GM23338 (cell line): ENCODE results near the gene HSH2D. TPM values are rescaled to one million over a fixed set of nuclear protein-coding genes. Genes with fewer than 3 reads are reported as not detected.

ENCODE experiments used
- ATAC-seq: fragments of 200-7000 bp; cut with Tn5 transposase; 3 replicates; pipeline ENCODE4 v1.9.1; 2020
- DNase-seq: peaks from one replicate; pipeline ENCODE4 v3.0.0-alpha.2; 2015; ENCODE audit warnings: low spot score
- H2AFZ ChIP-seq: fragments of 200-600 bp; sonication (generic); 2 replicates; pipeline ENCODE4 v1.8.0; 2016; ENCODE audit warnings: antibody characterized with exemption, mild to moderate bottlenecking, moderate library complexity
- H3F3A ChIP-seq: fragments of 200-600 bp; sonication (generic); replicated peaks from 2 replicates; pipeline ENCODE4 v1.8.0; 2017; ENCODE audit warnings: antibody characterized with exemption, mixed run types, low read depth
- H3K27ac ChIP-seq: fragments of 200-600 bp; sonication (generic); 2 replicates; pipeline ENCODE4 v1.6.1; 2016; ENCODE audit warnings: low read depth
- H3K27me3 ChIP-seq: fragments of 200-600 bp; sonication (generic); 2 replicates; pipeline ENCODE4 v1.8.0; 2016; ENCODE audit warnings: mild to moderate bottlenecking, mixed run types, moderate library complexity; ENCODE audit not compliant: insufficient read depth
- H3K36me3 ChIP-seq: fragments of 200-600 bp; sonication (generic); 2 replicates; pipeline ENCODE4 v1.8.0; 2016; ENCODE audit warnings: mild to moderate bottlenecking; ENCODE audit not compliant: insufficient read depth
- H3K4me1 ChIP-seq: fragments of 200-600 bp; sonication (generic); 2 replicates; pipeline ENCODE4 v1.8.0; 2016; ENCODE audit warnings: mild to moderate bottlenecking, moderate library complexity; ENCODE audit not compliant: insufficient read depth
- H3K4me2 ChIP-seq: fragments of 200-600 bp; sonication (generic); 2 replicates; pipeline ENCODE4 v1.7.1; 2017; ENCODE audit warnings: mixed run types
- H3K4me3 ChIP-seq: fragments of 200-600 bp; sonication (generic); 2 replicates; pipeline ENCODE4 v1.6.1; 2016; ENCODE audit warnings: mixed run types
- H3K79me2 ChIP-seq: fragments of 200-600 bp; sonication (generic); replicated peaks from 2 replicates; pipeline ENCODE4 v1.8.0; 2017; ENCODE audit warnings: mild to moderate bottlenecking; ENCODE audit not compliant: insufficient read depth
- H3K9me2 ChIP-seq: fragments of 200-600 bp; sonication (generic); 2 replicates; pipeline ENCODE4 v1.8.0; 2017; ENCODE audit not compliant: insufficient read depth
- H4K20me1 ChIP-seq: fragments of 200-600 bp; sonication (generic); replicated peaks from 2 replicates; pipeline ENCODE4 v1.8.0; 2017; ENCODE audit warnings: mild to moderate bottlenecking; ENCODE audit not compliant: insufficient read depth
- H3K27ac Mint-ChIP-seq: 2 replicates; pipeline ENCODE4 v1.8.0; 2020; ENCODE audit warnings: inconsistent platforms, mild to moderate bottlenecking, moderate library complexity, mixed read lengths
- H3K27me3 Mint-ChIP-seq: 3 replicates; pipeline ENCODE4 v1.8.0; 2022; ENCODE audit warnings: low read depth, mild to moderate bottlenecking, moderate library complexity, mixed read lengths, inconsistent platforms; ENCODE audit not compliant: insufficient read depth, poor library complexity
- H3K36me3 Mint-ChIP-seq: 3 replicates; pipeline ENCODE4 v1.8.0; 2021; ENCODE audit warnings: low read depth, mild to moderate bottlenecking, inconsistent platforms, moderate library complexity, mixed read lengths
- H3K4me1 Mint-ChIP-seq: 3 replicates; pipeline ENCODE4 v1.8.0; 2020; ENCODE audit warnings: mild to moderate bottlenecking, inconsistent platforms, mixed read lengths
- H3K4me3 Mint-ChIP-seq: 3 replicates; pipeline ENCODE4 v1.8.0; 2021; ENCODE audit warnings: moderate library complexity, mild to moderate bottlenecking, inconsistent platforms, mixed read lengths
- H3K9me3 Mint-ChIP-seq: 3 replicates; pipeline ENCODE4 v1.8.0; 2020; ENCODE audit warnings: moderate library complexity, mild to moderate bottlenecking, inconsistent platforms, mixed read lengths
- CREB1 ChIP-seq: fragments of 250-450 bp; sonication (Bioruptor Pico); IDR thresholded peaks from 2 replicates; pipeline ENCODE4 v1.5.0; 2020; ENCODE audit warnings: low read depth, mild to moderate bottlenecking, moderate library complexity
- ETS1 ChIP-seq: IDR thresholded peaks from 2 replicates; pipeline ENCODE4 v1.6.1; 2016; ENCODE audit warnings: antibody characterized with exemption
- EZH2 ChIP-seq: fragments of 200-600 bp; sonication (generic); IDR thresholded peaks from one replicate; pipeline ENCODE4 v1.8.0; 2017; ENCODE audit warnings: antibody characterized with exemption, mild to moderate bottlenecking, low read depth; ENCODE audit not compliant: unreplicated experiment
- EZH2phosphoT487 ChIP-seq: fragments of 200-600 bp; sonication (generic); IDR thresholded peaks from one replicate; pipeline ENCODE4 v1.8.1; 2018; ENCODE audit warnings: antibody characterized with exemption; ENCODE audit not compliant: unreplicated experiment
- JUNB ChIP-seq: IDR thresholded peaks from one replicate; pipeline ENCODE4 v1.6.1; 2016; ENCODE audit warnings: antibody characterized with exemption; ENCODE audit not compliant: unreplicated experiment
- NANOG ChIP-seq: IDR thresholded peaks from 2 replicates; pipeline ENCODE4 v1.6.1; 2016; ENCODE audit warnings: antibody characterized with exemption, borderline replicate concordance
- POLR2AphosphoS5 ChIP-seq: IDR thresholded peaks from 2 replicates; pipeline ENCODE4 v1.6.1; 2016; ENCODE audit warnings: antibody characterized with exemption, low read depth
- REST ChIP-seq: IDR thresholded peaks from one replicate; pipeline ENCODE4 v1.6.1; 2018; ENCODE audit warnings: antibody characterized with exemption; ENCODE audit not compliant: unreplicated experiment
- STAT1 ChIP-seq: IDR thresholded peaks from one replicate; pipeline ENCODE4 v1.6.1; 2016; ENCODE audit warnings: antibody characterized with exemption; ENCODE audit not compliant: unreplicated experiment
- ZNF114 ChIP-seq: fragments of 250-450 bp; sonication (Bioruptor Pico); IDR thresholded peaks from 2 replicates; pipeline ENCODE4 v1.5.0; 2020; ENCODE audit warnings: mild to moderate bottlenecking, moderate library complexity
- ZNF331 ChIP-seq: fragments of 250-450 bp; sonication (Bioruptor Pico); IDR thresholded peaks from 2 replicates; pipeline ENCODE4 v1.5.0; 2020; ENCODE audit warnings: low read depth, mild to moderate bottlenecking, moderate library complexity
- polyA plus RNA-seq: library from polyadenylated mRNA; unstranded; fragments of >200 nt; fragmentation: Nextera tagmentation; extraction: Ambion mirVana; gene quantifications from 2 replicates; pipeline ENCODE4 v1.2.1, GENCODE V29; 2016
- total RNA-seq: library from RNA; depleted of rRNA; stranded (reverse); fragments of >200 nt; shearing (Covaris generic); gene quantifications from 2 replicates; pipeline ENCODE4 v1.2.3, GENCODE V29; 2014

The HSH2D gene
- total and polyA plus RNA-seq, 2 experiments from 2014 or later: 0.81 to 1.4 TPM

- Histone ChIP-seq H4K20me1 (no peaks in the 10 kb centered on the region), H2AFZ (no peak overlapping the region), H3K4me2 (no peak overlapping the region), H3F3A (no peaks in the 10 kb centered on the region), H3K79me2 (no peaks in the 10 kb centered on the region), H3K9me2 (no peaks in the 10 kb centered on the region), H3K36me3 (no peaks in the 10 kb centered on the region), H3K27ac (no peak overlapping the region), H3K4me3 (no peak overlapping the region), H3K27me3 (no peaks in the 10 kb centered on the region), H3K4me1 (no peaks in the 10 kb centered on the region)
- Mint-ChIP-seq H3K9me3 (peaks cover 7% of the 10 kb centered on the region; the same call in 2 of the 3 replicates), H3K4me1 (no peaks in the 10 kb centered on the region), H3K27me3 (peaks cover under 1% of the 10 kb centered on the region), H3K36me3 (no peaks in the 10 kb centered on the region), H3K4me3 (no peak overlapping the region), H3K27ac (no peak overlapping the region)
- DNase-seq: no peak
- TF ChIP-seq EZH2: no peak
- no peak for ATAC-seq
These were observed 18.4 kb downstream of the HSH2D start for GRCh38 chr19:16161840-16162239.

- H4K20me1 ChIP-seq: no peaks in the 10 kb centered on the region
- no peak overlapping the region for H3K27ac ChIP-seq
- H3K36me3 ChIP-seq: no peaks in the 10 kb centered on the region
- H3K4me2 ChIP-seq: no peak overlapping the region
- H3K27me3 Mint-ChIP-seq: no peaks in the 10 kb centered on the region
- H2AFZ ChIP-seq: no peak overlapping the region
- ATAC-seq (no peak), DNase-seq (no peak)
- TF ChIP-seq JUNB (no peak), EZH2phosphoT487 (no peak), CREB1 (CRISPR knock-in tag) (no peak), STAT1 (no peak)
- no peak overlapping the region for H3K27ac Mint-ChIP-seq
- no peak overlapping the region for H3K4me3 ChIP-seq
- no peaks in the 10 kb centered on the region for H3K79me2 ChIP-seq
- H3F3A ChIP-seq: no peaks in the 10 kb centered on the region
- no peaks in the 10 kb centered on the region for H3K4me1 Mint-ChIP-seq
- no peaks in the 10 kb centered on the region for H3K27me3 ChIP-seq
- H3K36me3 Mint-ChIP-seq: peaks cover 3% of the 10 kb centered on the region; the same call in 1 of the 3 replicates
- H3K4me1 ChIP-seq: no peaks in the 10 kb centered on the region
- peaks cover 24% of the 10 kb centered on the region for H3K9me3 Mint-ChIP-seq
- no peak overlapping the region for H3K4me3 Mint-ChIP-seq
- H3K9me2 ChIP-seq: no peaks in the 10 kb centered on the region
These were observed 20.9 kb downstream of the HSH2D start for GRCh38 chr19:16164222-16164890.

GRCh38 chr19:16166417-16166816 is 22.9 kb downstream of the HSH2D start:
- Histone ChIP-seq H3K4me3 (no peak overlapping the region), H3K4me1 (no peaks in the 10 kb centered on the region), H3K27me3 (no peaks in the 10 kb centered on the region), H2AFZ (no peak overlapping the region), H3K36me3 (no peaks in the 10 kb centered on the region), H3F3A (no peaks in the 10 kb centered on the region), H3K79me2 (no peaks in the 10 kb centered on the region), H3K27ac (no peak overlapping the region), H3K4me2 (no peak overlapping the region), H4K20me1 (no peaks in the 10 kb centered on the region), H3K9me2 (no peaks in the 10 kb centered on the region)
- no peak overlapping the region for H3K27ac Mint-ChIP-seq
- no peak for ATAC-seq
- no peaks in the 10 kb centered on the region for H3K27me3 Mint-ChIP-seq
- H3K4me1 Mint-ChIP-seq: no peaks in the 10 kb centered on the region
- no peak for DNase-seq
- no peak for TF ChIP-seq REST
- no peak for TF ChIP-seq CREB1 (CRISPR knock-in tag)
- TF ChIP-seq JUNB: no peak
- no peak for TF ChIP-seq EZH2
- TF ChIP-seq ZNF114: no peak
- no peak for TF ChIP-seq EZH2phosphoT487
- no peak for TF ChIP-seq ETS1
- no peak for TF ChIP-seq NANOG
- TF ChIP-seq POLR2AphosphoS5: no peak
- no peak for TF ChIP-seq STAT1
- no peak for TF ChIP-seq ZNF331 (CRISPR knock-in tag)
- H3K36me3 Mint-ChIP-seq: peaks cover 3% of the 10 kb centered on the region; the same call in 1 of the 3 replicates
- no peak overlapping the region for H3K4me3 Mint-ChIP-seq
- H3K9me3 Mint-ChIP-seq: peaks cover 38% of the 10 kb centered on the region
